HG03095 (cell line): ENCODE measurements around the gene MRPL36.
"Not testable (repeated sequence)": the region's sequence is repeated elsewhere in the genome, so short reads cannot be mapped to it uniquely, and the experiment has no call there.

Source experiments
- ATAC-seq: cut with Tn5 transposase; IDR thresholded peaks from one replicate; pipeline ENCODE4 v1.9.1; 2021; ENCODE audit warnings: moderate library complexity; ENCODE audit not compliant: unreplicated experiment

The MRPL36 gene

DNA sequence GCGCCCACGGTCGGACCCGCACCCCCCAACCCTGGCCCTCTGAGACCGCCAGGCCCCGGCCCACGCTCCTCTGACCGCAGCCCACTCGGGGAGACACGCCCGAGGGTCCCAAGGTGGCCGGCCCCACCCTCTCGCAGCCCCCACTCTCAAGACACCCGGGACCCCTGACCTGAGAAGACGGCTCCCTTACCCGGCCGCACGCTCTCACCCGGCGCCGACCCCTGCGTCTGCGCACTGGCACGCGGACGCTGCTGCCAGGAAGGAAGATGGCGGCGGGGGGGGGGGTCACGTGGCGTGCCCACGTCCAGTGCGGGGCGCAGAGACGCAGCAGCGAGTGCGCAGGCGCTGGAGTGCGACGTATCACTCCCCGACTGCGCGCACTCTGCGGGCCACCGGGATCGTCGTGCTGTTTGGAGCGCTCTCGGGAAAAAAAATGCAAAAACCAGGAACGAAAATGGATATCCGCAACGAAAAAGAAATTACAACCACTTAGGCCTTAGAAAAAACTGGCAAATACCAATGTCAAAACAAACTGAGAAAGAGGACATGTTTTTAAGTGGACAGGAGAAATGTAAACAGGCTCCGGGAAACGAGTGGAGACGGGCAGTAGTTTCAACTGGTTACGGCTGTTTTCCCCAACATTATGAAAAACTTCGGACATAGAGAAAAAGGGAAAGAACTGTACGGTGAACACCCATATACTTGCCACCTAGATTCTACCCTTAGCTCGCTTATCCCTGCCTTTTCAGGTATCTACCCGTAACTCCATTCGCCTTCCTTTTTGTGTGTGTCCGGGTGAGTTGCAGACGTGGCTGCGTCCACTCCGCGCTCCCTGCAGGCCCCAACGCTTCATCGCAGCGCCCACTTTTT, at the start of gene MRPL36:
MRPL36 (minus strand) TSS at position 236 of the 870 bp plus-strand sequence. CDS start 902 bp downstream, outside the sequence.
- ATAC-seq: peak; percentile 35

DNA sequence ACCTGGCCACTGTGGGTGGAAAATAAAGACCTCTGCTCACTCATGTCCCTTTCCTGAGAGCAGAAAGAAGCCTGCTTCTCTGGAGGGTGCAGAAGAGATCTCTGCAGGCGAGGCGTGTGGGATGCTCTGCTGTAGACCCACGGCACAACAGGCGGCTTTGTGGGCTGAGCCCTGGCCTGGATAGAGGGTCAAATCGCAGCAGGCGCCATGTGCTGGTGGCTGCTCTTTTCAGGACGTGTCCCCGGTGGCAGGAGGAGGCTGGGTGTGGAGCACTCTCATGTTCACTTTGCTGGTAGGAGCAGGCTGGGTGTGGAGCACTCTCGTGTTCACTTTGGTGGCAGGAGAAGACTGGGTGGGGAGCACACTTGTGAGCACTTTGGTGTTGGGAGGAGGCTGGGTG, 48.0 kb upstream of the MRPL36 start:
- ATAC-seq: no peak

DNA sequence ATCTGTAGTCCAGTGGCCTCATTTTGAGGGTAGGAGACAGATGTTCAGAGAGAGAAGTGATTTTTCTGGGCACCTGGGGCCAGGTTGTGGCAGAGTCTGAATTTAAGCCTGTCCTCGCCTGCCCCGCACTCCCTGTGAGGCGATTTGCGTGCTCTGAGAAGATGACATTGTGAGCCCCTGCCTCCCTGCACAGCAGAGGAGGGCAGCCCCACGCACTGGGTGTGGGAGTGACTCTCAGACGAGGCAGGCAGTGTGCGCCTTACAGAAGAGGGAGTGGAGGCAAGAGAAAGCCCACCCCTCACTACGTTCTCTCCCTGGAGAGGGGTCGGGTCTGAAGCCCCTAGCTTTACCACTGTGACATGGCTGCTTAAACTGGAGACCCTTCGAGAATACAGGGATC, 47.4 kb upstream of the MRPL36 start:
- ATAC-seq: no peak

DNA sequence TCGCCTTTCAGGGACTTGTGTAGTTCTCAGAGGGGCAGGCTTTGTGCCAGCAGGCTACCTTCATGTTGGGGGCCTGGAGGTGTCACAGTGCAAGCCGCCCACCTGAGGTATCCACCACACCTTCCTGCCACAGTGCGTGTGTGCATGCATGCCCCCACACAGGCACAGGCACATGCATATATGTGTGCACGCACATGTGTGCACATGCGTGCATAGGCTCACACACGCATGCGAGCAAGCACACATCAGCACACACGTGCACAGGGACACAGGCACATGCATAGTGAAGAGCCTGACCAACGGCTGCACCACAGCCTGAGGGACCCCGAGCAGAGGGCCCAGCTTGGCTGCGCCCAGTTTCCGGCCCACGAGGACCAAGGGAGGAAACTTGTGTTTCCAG, 46.9 kb upstream of the MRPL36 start:
- ATAC-seq: no peak

DNA sequence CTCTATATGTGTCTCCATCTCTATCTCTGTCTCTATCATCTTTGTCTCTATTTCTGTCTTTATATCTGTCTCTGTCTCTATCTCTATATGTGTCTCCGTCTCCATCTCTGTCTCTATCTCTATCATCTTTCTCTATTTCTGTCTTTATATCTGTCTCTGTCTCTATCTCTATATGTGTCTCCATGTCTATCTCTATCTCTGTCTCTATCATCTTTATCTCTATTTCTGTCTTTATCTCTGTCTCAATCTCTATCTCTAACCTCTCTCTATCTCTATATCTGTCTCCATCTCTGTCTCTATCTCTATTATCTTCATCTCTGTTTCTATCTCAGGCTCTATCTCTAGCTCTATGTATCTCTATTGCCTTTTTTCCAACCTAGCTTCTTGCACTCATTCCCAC, 46.1 kb upstream of the MRPL36 start:
- ATAC-seq: no peak

- ATAC-seq: no peak
Measured at GRCh38 chr5:1844708-1845436, 45.2 kb upstream of the MRPL36 start.

- not testable (repeated sequence) for ATAC-seq
Measured at GRCh38 chr5:1843761-1844160, 44.1 kb upstream of the MRPL36 start.

- no peak for ATAC-seq
Measured at GRCh38 chr5:1842004-1842819, 42.6 kb upstream of the MRPL36 start.

DNA sequence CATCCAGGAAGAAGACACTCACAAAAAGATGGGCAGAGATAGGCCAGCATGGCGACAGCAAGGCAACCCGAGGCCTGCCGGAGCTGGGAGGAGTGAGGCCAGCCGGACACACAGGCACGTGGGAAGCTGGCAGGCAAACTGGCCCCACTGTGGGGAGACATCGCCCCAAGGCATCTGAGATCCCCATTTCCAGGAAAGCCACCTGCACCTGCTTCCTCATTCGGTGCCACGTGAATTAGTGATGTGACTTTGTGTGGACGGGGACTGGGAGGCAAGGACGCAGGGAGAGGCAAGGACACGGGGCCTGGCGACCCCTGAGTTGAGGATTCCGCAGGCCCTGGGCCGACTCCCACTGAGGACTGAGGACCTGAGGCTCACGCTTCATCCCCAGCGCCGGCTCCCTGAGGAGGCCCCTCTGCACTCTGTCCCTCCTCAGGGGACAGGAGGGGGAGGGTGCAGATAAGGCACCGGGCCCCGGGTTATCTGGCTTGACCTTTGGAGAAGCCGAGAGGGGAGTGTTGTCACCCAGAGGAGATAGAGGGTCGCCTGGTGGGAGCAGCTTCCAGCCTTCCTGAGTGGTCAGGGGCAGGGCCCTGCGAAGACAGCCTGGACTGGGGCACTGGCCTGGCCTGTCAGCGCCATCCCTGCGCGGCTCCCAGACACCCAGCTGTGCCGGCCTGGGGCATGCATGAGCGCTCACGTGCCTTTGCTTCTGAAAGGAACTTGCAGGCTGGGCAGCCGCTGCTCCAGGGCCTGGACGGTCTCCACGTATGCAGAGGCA, 41.3 kb upstream of the MRPL36 start:
- ATAC-seq: no peak

DNA sequence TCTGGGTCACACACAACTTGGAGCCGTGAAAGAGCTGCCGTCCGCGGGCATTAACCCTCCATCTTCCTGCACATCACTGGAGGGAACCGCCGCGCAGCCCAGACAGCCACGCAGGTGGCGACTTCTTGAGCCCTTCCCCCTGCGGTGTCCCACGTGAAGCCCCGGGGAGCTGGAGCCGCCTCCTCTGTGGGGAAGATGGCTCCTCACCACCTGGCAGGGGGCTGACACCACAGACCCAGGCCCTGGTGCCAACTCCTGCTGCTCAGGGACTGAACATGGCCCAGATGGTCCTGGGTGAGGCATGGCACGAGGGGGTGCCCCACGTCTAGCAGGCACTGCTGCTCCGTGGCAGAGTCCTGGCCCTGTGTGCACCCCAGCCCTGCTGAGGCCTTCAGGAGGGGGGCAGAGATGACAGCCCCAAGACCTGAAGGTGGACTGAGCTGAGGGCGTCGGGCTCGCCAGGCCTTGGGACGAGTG, 40.5 kb upstream of the MRPL36 start:
- no peak for ATAC-seq

- no peak for ATAC-seq
Measured at GRCh38 chr5:1838013-1838412, 38.4 kb upstream of the MRPL36 start.

DNA sequence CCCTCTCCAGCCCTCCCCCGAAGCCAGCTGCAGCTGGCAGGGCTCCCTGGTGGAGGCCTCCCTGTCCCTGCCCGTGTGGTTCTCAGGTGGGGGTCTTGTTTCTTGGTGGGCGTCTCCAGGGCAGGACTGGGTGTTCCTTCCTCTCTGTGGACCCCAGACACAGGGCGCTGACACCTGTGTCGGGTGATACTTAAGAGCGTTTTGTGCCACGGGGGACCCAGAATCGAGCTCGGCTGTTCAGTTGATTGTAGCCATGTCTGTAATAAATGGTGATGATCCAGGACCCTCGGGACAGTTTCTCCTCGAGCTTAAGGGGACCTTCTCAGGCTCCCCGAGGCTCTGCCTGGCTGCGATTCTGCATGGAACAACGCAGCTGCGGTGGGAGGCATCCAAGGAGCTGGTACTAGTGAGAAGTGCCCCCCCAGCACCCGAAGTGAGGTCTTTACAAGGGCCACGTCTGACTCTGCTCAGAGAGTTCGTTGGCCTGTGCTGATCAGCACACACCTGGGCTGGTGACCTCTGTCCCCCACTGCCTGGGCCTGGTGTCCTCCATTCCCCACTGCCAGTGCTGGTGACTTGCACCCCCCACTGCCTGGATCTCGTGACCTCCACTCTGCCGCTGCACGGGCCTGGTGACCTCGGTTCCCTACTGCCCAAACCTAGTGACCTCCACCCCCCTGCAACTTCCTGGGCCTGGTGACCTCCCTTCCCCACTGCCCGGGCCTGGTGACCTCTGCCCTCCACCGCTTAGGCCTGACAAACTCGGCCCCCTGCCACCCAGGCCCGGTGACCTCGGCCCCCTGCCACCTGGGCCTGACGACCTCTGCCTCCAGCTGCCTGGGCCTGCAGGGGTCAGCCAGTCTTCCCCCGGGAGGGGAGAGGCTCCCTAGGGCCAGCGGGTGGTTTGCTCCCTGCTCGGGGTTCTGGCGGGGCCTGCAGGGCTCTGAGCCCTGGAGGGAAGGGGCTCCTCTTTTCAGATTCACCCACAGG, 37.5 kb upstream of the MRPL36 start:
- no peak for ATAC-seq

GRCh38 chr5:1836176-1836890, 36.7 kb upstream of the MRPL36 start:
- ATAC-seq: no peak

DNA sequence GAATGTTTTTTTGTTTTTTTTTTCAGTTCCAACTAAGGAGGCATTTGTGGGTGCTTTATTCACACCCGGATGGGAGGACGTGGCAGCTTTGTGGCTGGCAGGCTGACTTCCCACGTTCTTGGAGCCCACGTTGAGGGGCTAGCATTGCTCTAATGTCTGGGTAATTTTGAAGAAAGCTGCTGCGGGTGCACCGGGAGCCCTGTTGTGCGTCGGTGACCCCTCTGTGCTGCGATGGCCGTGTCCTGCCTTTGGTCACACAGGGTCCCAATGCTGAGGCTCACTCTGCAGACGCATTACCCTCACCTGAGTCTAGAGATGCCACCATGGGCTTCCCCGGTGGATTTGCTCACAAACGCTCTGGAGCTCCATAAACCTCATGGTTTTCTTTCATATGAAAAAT, 35.8 kb upstream of the MRPL36 start:
- no peak for ATAC-seq

DNA sequence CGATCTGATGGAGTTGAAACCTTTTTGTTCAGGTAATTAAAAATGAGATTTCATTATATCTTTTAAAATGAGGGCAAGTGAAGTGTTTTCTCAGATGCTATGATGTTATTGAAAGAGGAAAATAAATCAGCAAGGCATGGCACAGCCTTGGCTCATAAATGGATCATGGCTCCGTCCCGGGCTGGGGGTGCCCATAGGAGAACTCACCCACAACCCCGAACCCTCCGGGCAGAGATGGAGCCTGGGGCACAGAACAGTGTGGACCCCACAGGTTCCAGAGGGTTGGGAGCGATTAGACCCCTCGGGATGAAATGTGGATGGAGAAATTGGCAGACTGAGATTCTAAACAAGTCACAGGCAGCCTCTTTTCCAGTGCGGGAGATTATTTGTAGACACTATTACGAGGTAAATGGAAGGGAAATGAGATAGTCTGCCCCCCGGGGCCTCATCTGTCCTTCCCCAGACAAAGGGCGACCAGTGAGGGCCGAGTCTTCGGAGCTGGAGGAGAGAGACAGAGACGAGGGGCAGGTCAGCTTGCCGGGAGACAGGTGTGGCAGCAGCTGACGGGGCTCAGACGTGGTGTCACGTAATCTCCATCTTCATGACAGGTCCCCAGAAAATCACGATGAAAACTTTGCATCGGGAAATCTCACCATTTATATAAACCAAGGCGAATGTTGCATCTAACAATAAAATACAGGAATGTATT, 35.2 kb upstream of the MRPL36 start:
- ATAC-seq: no peak

GRCh38 chr5:1834022-1834551, 34.5 kb upstream of the MRPL36 start:
- no peak for ATAC-seq

DNA sequence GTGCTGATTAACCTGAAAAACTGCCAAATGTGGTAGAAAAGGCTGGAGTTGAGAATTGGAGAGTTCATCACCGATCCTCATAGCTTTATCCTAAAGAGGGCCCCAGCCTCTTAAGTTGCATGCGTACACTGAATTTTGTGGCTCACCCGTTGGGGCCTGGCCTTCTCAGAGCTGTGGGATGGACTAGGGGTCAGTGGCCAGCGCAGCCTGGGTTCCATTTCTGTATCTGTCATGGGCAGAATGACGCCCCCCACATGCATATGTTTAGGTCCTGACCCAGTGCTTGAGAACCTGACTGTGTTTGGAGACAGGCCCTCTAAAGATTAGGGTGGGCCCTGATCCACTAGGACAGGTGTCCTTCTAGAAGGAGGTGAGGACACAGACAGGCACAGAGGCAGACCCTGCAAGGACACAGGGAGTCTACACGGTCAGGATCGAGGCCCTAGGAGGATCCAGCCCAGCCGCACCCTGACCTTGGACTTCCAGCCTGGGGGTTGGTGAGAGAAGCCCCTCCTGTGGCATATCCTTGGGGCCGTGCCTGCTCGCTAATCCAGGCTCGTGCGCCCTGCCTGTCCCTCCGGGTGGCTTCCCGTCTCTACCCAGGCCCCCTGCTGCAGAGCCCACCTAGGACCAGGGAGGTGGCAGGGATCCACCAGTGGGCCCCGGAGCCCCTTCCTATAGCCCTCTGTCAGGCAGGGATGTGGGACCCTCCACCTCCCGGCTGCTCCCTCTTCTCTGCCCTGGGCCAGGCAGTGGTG, 33.8 kb upstream of the MRPL36 start:
- ATAC-seq: no peak
